IPS-NIHi11 (cell line): ENCODE results near the gene SLFN5.
"Not testable (repeated sequence)": the region's sequence is repeated elsewhere in the genome, so short reads cannot be mapped to it uniquely, and the experiment has no call there.

Source experiments
- DNase-seq: peaks from one replicate; pipeline ENCODE4 v3.0.0; 2012; ENCODE audit warnings: mixed read lengths, low spot score

Gene SLFN5

DNA sequence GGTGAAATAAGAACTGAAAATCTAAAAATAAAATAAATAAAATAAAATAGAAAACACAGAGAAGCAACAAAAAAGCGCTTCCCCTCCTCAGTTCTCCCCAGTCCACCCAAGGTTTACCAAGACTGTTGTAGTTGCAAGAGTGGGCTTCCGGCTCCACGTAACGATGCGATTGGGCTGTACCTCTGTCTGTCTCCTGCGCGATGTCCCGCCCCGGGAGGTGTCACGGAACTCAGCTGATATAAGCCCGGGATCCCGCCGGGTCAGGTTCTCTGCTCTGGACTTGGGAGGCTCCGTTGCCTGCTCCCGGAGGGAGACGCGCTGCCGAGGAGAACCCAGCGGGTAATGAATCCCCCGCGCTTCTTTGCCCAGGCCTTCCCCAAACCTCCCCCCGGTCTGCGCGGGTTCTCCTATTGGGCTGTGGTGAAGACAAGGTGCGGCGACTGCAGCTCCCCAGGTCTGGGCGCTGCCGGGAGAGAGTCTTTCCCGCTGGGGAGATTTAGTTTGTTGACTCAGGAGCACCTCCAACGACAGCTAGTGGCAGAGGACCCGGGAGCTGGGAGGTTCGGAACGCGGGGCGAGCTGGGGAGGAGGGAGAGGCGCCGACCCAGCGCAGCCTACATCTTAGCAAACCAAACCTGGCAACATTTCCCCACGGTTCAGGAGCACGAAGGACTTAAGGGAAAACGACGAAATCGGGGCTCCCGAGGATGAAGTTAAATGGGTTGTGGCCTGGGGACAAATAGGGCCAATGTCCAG is at the start of gene SLFN5:
TSS of gene SLFN5 (plus strand) at position 268 of the 756 bp plus-strand sequence. CDS start 15,619 bp downstream, outside the sequence.
- DNase-seq, result peak; percentile 90

DNA sequence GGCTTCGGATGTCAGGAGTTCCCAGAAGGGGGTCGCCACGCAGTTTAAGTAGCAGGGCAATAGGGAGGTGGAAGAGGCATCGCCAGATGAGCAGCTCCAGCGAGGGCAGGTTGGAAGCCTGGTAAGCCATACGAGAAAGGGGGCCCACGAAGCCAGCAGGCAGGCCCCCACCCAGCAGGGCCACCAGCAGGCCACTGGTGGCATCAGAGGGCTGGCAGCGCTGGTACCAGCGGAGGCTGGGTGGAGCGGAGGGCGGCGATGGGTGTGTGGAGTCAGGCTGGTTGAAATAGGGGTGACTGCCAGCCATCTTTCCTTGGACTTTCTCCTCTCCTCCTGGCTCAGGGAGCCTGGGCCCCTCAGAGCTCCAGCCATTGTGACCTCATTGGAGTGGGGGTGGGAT is 48.9 kb upstream of the SLFN5 start, which contains the start of gene SLC35G3:
TSS of gene SLC35G3 (minus strand) at position 393 of the 400 bp plus-strand sequence. CDS start at position 307, 86 bp downstream.
- not testable (repeated sequence) for DNase-seq

DNA sequence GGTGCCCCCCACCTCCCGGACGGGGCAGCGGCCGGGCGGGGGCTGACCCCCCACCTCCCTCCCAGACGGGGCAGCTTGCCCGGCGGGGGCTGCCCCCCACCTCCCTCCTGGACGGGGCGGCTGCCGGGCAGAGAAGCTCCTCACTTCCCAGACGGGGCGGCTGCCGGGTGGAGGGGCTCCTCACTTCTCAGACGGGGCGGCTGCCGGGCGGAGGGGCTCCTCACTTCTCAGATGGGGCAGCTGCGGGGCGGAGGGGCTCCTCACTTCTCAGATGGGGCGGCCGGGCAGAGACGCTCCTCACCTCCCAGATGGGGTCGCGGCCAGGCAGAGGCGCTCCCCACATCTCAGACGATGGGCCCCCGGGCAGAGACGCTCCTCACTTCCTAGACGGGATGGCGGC is 47.8 kb upstream of the SLFN5 start:
- DNase-seq, result not testable (repeated sequence)

DNA sequence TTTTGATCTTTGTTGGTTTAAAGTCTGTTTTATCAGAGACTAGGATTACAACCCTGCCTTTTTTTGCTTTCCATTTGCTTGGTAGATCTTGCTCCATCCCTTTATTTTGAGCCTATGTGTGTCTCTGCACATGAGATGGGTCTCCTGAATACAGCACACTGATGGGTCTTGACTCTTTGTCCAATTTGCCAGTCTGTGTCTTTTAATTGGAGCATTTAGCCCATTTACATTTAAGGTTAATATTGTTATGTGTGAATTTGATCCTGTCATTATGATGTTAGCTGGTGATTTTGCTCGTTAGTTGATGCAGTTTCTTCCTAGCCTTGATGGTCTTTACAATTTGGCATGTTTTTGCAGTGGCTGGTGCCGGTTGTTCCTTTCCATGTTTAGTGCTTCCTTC is 40.3 kb upstream of the SLFN5 start:
- not testable (repeated sequence) for DNase-seq

DNA sequence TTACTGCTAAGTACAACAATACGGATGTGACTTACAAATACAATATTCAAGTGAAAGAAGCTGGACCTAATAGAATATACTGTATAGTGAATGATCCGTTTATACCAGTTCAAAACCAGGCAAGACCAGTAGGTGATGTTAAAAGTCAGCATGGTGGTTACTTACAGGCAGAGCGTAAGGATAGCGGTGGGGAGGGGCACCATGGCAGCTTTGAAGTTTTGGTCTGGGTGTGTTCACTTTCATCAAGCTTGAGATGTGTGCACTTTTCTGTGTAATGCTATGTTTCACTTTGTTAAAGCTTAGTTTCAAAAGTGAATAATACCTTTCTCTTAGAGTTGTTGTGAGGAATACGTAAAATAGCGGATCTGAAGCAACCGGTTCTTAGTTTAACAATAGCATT is 32.1 kb upstream of the SLFN5 start:
- no peak for DNase-seq

DNA sequence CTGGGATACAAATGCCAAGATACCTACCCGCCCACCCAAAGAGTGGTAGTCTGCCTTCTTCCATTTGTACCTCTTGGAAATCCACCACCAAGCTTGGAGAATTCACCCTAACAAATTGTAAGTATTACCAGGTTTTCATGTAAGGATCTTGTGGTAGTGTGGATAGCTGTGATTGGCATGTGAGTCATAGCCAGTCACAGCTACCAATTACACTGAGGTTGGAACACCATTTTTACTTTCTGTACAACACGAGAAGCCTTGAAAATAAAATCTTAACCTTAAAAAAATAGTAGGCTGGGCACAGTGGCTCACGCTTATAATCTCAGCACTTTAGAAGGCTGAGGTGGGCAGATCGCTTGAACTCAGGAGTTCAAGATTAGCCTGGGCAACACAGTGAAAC is 30.2 kb upstream of the SLFN5 start:
- DNase-seq, result no peak

DNA sequence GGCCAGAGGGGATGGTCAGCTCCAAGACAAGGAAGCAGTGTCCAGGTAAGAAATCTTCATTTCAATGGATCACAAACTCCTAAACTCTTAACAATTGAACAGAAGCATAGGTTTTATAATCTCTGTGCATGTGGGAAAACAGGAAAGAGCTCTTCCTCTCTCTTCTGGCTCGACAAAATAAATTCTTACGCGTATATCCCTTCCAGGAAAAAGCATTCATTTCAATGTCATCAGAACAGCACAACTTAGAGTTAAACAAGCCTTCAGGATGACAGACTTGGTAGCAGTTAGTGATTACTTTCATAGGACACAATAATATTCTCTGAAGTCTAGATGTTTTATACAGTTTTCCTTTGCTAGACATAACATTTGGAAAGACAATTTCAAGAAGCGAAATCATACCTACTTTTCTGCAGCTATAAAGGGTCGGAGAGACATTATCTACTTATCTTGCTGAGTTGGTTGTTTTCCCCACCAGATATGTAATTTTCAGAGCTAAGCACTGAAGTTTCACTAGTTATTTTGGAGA is 29.4 kb upstream of the SLFN5 start:
- DNase-seq, result no peak

DNA sequence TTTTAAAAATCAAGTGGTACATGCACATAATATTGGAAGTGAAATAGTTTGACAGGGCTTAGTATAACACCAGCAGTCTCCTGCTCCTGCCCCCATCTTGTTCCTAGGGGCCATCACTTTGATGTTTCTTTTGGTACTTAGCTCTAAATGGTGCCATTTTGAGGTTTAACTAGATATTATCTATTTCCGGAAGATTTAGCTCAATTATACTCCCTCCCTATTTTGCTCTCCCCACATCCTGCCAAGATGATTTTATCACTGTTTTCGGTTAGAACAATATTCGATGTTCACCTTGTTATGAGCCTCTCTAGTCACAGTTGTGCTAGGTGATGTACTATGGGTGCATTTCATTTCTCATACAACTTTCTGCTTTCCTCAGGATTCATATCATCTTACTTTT is 28.7 kb upstream of the SLFN5 start:
- DNase-seq, result no peak

DNA sequence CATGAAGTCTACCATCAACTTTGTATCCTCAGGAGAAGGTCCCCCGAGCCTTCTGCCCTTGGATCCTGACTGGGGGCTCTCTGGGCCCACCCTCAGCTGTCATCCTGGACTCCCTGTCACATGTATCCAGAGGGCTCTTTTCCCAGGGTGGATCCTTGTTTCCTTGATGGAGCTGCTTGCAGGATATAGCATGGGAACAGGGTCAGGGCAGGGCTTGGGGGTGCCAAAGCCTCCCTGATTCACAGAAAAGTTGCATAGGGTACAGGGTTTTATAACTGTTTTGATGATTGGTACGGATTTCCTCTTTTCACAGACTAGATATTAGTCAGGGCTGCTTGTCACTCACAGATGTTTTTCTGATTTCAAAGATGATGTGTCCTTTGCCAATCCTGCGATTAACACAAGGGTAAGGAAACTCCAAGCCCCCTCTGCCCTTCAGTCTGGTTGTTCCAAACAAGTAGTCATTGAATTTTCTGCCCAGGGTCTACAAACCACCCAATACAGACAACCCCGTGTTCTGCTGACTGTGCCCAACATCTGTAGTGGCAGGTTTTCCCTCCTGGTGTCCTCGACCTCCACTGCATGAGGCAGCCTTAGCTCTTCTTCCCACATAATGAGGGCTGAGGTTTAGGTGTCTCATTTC is 28.1 kb upstream of the SLFN5 start:
- no peak for DNase-seq

DNA sequence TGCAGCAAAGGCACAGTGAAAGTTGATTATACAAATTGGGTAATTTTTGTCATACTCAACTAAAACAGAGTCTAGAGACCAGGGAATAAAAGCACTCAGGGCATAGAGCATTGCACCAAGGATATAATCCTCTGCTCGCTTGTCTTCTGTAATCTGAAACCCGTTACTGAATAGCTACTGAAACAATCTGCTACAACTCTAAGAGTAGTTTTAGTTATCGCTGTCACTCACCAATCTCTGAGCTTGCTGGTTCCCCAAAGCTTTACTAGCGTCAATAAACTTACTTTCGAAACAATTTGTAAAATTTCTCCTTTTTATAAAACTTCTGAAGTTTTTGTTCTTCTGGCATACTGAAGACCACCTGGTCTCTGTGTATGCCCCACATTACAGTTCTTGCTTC is 25.8 kb upstream of the SLFN5 start:
- no peak for DNase-seq

DNA sequence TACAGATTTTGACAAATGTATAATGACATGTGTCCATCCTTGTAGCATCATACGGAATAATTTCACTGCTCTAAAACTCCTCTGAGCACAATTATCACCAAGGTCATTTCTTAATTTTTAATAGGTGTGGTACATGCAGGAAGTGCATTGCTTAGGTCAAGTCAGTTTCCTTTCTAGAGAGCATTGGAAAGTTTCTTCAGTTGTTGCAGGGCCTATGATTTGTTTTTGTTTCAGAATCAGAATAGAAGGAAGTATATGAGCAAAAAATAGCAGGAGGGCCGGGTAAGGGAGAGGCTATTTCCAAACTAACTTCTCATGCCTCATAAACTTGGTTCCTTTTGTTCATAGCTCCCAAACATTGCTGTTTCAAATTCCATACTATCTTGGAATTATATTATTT is 24.0 kb upstream of the SLFN5 start:
- no peak for DNase-seq

DNA sequence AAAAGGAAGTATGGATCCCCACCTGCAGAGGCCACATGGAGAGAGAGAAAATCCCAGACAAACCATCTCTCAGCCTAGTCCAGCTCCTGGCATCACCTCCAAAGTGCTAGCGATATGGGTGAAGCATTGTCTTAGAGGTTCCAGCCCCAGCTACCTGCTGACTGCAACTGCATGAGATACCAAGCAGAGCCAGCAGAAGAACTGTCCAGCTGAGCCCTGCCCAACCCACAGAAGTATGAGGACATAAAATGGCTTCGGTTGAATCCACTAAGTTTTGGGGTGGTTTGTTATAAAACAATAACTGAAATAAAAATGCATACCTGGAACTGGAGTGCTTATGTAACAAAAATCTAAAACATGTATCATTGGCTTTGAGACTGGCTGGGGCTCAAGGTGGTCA is 20.4 kb upstream of the SLFN5 start:
- no peak for DNase-seq

DNA sequence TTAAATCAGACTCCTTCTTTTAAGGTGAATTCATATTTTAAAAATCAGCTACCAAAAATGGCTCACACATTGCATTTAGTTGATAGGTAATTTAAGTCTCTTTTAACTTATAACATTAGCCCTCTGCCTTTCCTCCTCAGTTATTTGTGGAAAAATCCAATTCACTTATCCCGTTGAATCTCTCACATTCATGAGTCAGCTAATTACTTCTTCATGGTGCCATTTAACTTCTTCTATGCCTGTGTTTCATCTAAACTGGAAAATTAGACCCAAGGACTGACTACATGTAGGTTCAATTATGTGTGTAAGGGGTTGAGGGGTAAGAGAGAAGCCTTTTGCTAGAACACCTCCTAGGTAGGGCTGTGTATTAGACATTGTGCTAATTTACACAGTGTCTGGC is 18.4 kb upstream of the SLFN5 start:
- no peak for DNase-seq

DNA sequence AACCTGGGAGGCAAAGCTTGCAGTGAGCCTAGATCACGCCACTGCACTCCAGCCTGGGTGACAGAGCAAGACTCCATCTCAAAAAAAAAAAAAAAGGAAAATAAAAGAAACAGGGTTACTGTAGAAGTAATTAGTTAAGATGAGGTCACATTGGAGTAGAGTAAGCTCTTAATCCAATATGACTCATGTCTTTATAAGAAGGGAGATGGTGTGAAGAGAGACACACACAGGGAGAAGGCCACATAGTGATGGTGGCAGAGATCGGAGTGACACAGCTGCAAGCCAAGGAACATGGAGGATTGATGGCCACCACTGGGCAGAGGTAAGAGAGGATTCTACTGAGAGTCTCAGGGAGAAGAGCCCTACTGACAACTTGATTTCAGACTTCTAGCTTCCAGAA is 15.3 kb upstream of the SLFN5 start:
- no peak for DNase-seq

DNA sequence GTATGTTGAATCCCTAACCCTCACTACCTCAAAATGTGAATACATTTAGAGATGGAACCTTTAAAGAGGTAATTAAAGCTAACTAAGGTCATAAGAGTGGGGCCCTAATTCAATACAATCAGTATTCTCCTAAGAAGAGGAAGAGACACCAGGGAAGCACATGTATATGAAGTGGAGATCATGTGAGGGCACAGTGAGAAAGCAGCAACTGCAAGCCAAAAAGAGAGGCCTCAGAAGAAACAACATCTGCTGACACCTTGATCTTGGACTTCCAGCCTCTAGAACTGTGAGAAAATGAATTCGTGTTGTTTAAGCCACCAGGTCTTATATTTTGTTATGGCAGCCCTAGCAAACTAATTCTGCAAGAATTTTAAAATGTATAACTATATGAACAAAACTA is 13.2 kb upstream of the SLFN5 start:
- DNase-seq, result no peak

DNA sequence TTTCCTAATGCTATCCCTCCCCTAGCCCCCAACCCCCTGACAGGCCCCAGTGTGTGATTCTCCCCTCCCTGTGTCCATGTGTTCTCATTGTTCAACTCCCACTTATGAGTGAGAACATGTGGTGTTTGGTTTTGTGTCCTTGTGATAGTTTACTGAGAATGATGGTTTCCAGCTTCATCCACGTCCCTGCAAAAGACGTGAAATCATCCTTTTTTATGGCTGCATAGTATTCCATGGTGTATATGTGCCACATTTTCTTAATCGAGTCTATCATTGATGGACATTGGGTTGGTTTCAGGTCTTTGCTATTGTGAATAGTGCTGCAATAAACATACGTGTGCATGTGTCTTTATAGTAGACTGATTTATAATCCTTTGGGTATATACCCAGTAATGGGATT is 8.6 kb upstream of the SLFN5 start:
- DNase-seq, result not testable (repeated sequence)

DNA sequence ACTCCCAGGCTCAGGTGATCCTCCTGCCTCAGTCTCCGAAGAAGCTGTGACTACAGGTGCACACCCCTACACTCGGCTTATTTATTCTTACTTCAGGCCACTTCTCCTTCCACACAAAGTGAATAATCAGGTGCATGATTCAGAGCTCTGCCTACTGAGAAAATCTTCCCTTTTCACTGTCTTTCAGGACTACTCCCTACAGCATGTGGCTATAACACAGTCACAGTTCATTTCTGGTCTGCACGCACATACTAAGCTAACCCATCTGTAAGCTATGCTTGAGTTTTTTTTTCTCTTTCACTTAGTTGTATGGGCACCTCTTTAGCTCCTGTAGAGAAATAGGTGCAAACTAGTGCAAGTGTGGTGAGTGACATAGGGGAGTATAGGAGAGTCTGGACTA is 7.6 kb upstream of the SLFN5 start:
- no peak for DNase-seq

DNA sequence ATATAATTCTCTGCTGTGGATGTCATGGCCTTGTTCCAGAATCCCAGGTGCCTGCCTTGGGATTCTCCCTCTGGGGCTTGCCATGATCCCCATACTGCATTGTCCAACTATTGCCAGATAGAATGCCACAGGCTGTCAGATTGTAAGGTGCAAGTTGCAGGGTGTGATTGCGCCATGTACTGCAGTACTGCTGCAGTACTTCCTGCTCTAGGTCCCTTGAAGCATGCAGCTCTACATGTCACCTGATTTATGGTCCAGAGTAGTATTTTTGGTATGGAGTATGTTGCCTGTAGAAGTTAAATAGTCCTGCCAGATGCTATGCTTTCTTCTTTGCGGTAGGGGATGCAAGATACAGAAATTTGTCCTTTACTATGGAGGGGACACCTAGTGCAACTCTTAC is 7.0 kb upstream of the SLFN5 start:
- no peak for DNase-seq

DNA sequence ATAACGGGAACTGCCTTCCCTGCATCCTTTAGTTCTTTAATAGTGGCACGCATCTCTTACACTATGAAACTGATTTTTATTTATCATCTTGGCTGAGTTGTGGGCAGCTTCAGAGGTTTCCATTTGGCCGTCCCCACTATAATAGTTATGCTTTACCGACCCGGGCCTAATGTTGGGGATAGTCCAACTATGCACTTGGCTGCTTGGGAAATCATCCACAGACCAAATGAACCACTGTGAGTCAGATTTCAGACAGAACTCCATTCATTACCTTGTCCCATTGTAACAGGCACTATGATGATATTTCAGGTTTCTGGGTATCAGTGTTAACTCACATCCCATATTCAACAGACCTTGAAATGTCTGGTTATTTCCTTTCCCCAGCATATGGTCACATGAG is 6.1 kb upstream of the SLFN5 start:
- no peak for DNase-seq

DNA sequence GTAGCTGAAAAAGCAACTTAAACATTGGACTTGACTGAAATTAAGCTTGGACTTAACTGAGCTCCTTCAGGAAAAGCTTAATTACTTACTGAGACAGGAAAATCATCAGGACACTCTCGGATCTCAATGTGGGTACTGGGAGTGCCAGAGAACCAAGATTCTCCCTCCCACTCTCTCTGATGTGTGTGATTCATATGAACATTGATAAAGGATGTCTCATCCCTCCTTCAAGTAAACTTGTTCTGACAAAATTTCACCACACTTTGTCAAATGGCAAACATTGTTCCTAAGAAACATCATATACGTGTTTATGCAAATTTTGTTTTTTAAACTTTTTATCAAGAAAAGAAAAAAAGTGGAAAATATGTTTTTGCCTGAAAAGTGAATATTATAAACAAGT is 4.1 kb upstream of the SLFN5 start:
- DNase-seq, result no peak

DNA sequence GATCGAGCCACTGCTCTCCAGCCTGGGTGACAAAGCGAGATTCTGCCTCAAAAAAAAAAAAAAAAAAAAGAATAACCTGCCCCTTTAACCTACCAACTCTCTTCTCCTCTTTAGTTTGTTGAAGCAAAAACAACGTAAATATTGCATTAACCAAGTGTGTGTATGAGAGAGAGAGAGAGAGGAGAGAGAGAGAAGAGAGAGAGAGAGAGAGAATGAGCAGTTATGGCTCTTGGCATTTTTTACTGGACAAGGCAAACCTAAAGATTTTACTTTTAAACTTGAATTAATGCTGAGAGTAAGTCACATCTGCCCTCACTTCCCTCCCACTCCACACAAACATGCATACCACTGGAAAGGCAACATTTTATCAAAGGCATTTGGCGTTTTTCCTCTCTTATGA is 3.0 kb upstream of the SLFN5 start:
- DNase-seq, result no peak

DNA sequence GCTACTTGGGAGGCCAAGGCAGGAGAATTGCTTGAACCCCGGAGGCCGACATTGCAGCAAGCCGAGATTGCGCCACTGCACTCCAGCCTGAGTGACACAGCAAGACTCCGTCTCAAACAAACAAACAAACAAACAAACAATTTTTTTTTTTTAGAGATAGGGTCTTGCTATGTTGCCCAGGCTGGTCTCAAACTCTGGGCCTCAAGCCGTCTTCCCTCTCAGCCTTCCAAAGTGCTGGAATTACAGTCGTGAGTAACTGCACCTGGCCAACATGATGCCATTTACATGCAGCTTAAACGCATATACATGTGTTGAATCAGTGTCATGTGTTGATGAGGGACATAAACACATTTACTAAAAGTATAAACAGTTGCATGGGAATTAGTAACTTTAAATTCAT is 2.0 kb upstream of the SLFN5 start:
- no peak for DNase-seq

DNA sequence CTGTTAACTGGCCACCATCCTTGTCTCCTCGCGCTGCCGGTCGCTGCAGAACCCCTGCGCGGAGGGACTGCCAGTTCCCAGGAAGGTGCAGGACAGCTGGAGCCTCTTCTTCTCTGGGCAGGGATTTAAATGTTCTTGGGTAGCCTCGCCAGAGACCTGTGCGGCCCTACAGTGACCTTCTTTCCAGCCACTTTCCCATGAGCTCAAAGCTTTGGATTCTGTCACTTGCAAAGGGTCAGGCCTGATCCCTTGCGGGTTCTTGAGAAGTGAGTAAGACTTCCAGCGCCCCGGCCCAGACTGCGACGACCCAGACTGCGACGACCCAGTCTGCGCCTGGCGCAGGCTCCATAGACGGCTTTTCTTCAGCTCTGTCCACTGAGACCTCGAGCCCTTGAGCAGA is 1.4 kb upstream of the SLFN5 start:
- DNase-seq, result no peak
